GM23248 (cell line): ENCODE measurements around the gene CRYGC. TPM values are rescaled to one million over a fixed set of nuclear protein-coding genes. Genes with fewer than 3 reads are reported as not detected.

Experiments
- DNase-seq: peaks from one replicate; pipeline ENCODE4 v3.0.0-alpha.2; 2015
- H2AFZ ChIP-seq: fragments of 200-600 bp; sonication (generic); 2 replicates; pipeline ENCODE4 v1.6.1; 2016; ENCODE audit warnings: antibody characterized with exemption
- H3F3A ChIP-seq: fragments of 200-600 bp; sonication (generic); 2 replicates; pipeline ENCODE4 v1.6.1; 2016; ENCODE audit warnings: mild to moderate bottlenecking, antibody characterized with exemption, mixed run types; ENCODE audit not compliant: insufficient read depth
- H3K27ac ChIP-seq: fragments of 200-600 bp; sonication (generic); 2 replicates; pipeline ENCODE4 v1.5.1; 2016; ENCODE audit warnings: mild to moderate bottlenecking
- H3K27me3 ChIP-seq: fragments of 200-600 bp; sonication (generic); replicated peaks from 2 replicates; pipeline ENCODE4 v1.6.1; 2016; ENCODE audit warnings: mild to moderate bottlenecking; ENCODE audit not compliant: insufficient read depth
- H3K36me3 ChIP-seq: fragments of 200-600 bp; sonication (generic); 2 replicates; pipeline ENCODE4 v1.6.1; 2016; ENCODE audit warnings: low read depth, mild to moderate bottlenecking
- H3K4me1 ChIP-seq: fragments of 200-600 bp; sonication (generic); 2 replicates; pipeline ENCODE4 v1.6.1; 2016; ENCODE audit warnings: mild to moderate bottlenecking; ENCODE audit not compliant: insufficient read depth
- H3K4me2 ChIP-seq: fragments of 200-600 bp; sonication (generic); one replicate; pipeline ENCODE4 v1.6.1; 2016; ENCODE audit warnings: mild to moderate bottlenecking; ENCODE audit not compliant: unreplicated experiment
- H3K4me3 ChIP-seq: fragments of 200-600 bp; sonication (generic); 2 replicates; pipeline ENCODE4 v1.5.1; 2016; ENCODE audit warnings: mild to moderate bottlenecking
- H3K79me2 ChIP-seq: fragments of 200-600 bp; sonication (generic); 2 replicates; pipeline ENCODE4 v1.6.1; 2016; ENCODE audit warnings: mild to moderate bottlenecking; ENCODE audit not compliant: insufficient read depth
- H3K9ac ChIP-seq: fragments of 200-600 bp; sonication (generic); 2 replicates; pipeline ENCODE4 v1.6.1; 2016; ENCODE audit warnings: mild to moderate bottlenecking
- H3K9me2 ChIP-seq: fragments of 200-600 bp; sonication (generic); 2 replicates; pipeline ENCODE4 v1.6.1; 2016; ENCODE audit warnings: mixed run types, mild to moderate bottlenecking, moderate library complexity; ENCODE audit not compliant: insufficient read depth
- H3K9me3 ChIP-seq: fragments of 200-600 bp; sonication (generic); one replicate; pipeline ENCODE4 v1.6.1; 2017; ENCODE audit warnings: low read depth
- H4K20me1 ChIP-seq: fragments of 200-600 bp; sonication (generic); 2 replicates; pipeline ENCODE4 v1.6.0; 2016; ENCODE audit not compliant: insufficient read depth
- EZH2 ChIP-seq: fragments of 200-600 bp; sonication (generic); IDR thresholded peaks from 2 replicates; pipeline ENCODE4 v1.6.1; 2018; ENCODE audit warnings: antibody characterized with exemption, mild to moderate bottlenecking; ENCODE audit not compliant: insufficient read depth, poor library complexity, severe bottlenecking
- EZH2phosphoT487 ChIP-seq: fragments of 200-600 bp; sonication (generic); IDR thresholded peaks from 2 replicates; pipeline ENCODE4 v1.6.1; 2018; ENCODE audit warnings: antibody characterized with exemption, moderate library complexity, mild to moderate bottlenecking, low read depth; ENCODE audit not compliant: insufficient read depth
- WGBS, 2 experiments: methylation state at CpG; one replicate each; pipeline ENCODE4 v1.1.6; 2015 to 2017; ENCODE audit warnings: low lambda C conversion rate in 2 of 2, low coverage in 1 of 2; ENCODE audit errors: missing lambda C conversion rate in 2 of 2; 5-methylcytosine and 5-hydroxymethylcytosine counted together
- in situ Hi-C: fragments of 300-500 bp; cut with MboI; formaldehyde crosslinking; loops from 2 replicates; pipeline ENCODE4 v1.15.0; 2020
- polyA plus RNA-seq: library from polyadenylated mRNA; unstranded; fragments of >200 nt; fragmentation: Nextera tagmentation; extraction: Ambion mirVana; gene quantifications from 2 replicates; pipeline ENCODE4 v1.2.1, GENCODE V29; 2016
- total RNA-seq: library from RNA; depleted of rRNA; stranded (reverse); fragments of >200 nt; shearing (Covaris generic); gene quantifications from 2 replicates; pipeline ENCODE4 v1.2.3, GENCODE V29; 2014; rRNA removed

Gene CRYGC
- total RNA-seq (not detected in 2 replicates), polyA plus RNA-seq (not detected in 2 replicates)

- no peak within 1 kb of the TSS for H3K4me2 ChIP-seq
- WGBS, 2 experiments = 63 to 68% methylated on average over 19 of the region's 19 CpGs
- H3K9me2 ChIP-seq = no peaks in the 10 kb centered on the region
- no peak within 1 kb of the TSS for H3K4me3 ChIP-seq
- H4K20me1 ChIP-seq = no peaks in the 10 kb centered on the region
- DNase-seq = no peak
- in situ Hi-C loops = no loop called here
- no peak within 1 kb of the TSS for H3K27ac ChIP-seq
- no peak within 1 kb of the TSS for H3K9ac ChIP-seq
- H3K27me3 ChIP-seq = peaks cover 16% of the 10 kb centered on the region
- no peaks in the 10 kb centered on the region for H3F3A ChIP-seq
- H3K36me3 ChIP-seq = no peaks in the 10 kb centered on the region
- no peaks in the 10 kb centered on the region for H3K9me3 ChIP-seq
- TF ChIP-seq EZH2phosphoT487 (no peak), EZH2 (no peak)
- no peak within 1 kb of the TSS for H2AFZ ChIP-seq
- H3K4me1 ChIP-seq = no peaks in the 10 kb centered on the region
- no peaks in the 10 kb centered on the region for H3K79me2 ChIP-seq
These were observed at the start of gene CRYGC for GRCh38 chr2:208129744-208130711. Gene CRYGC, minus strand, starts transcription at chr2:208129828. Its CDS starts 36 bp downstream, at chr2:208129792.

GRCh38 chr2:208179028-208179609 lies 49.5 kb upstream of the CRYGC start:
- Histone ChIP-seq H3K36me3 (no peaks in the 10 kb centered on the region), H3K9ac (no peak overlapping the region), H3K4me3 (no peak overlapping the region), H3K27me3 (peaks cover 19% of the 10 kb centered on the region; the same call in 1 of the 2 replicates), H4K20me1 (no peaks in the 10 kb centered on the region), H3K79me2 (no peaks in the 10 kb centered on the region), H3K4me2 (no peak overlapping the region), H3K9me2 (no peaks in the 10 kb centered on the region), H3K4me1 (0 out of 2 replicates have a peak, but pooled peaks cover 4% of the 10 kb centered on the region), H2AFZ (no peak overlapping the region), H3K27ac (no peak overlapping the region), H3K9me3 (no peaks in the 10 kb centered on the region), H3F3A (no peaks in the 10 kb centered on the region)
- no peak for DNase-seq
- no peak for TF ChIP-seq EZH2
- TF ChIP-seq EZH2phosphoT487 = no peak
- WGBS, 2 experiments = 36 to 39% methylated on average over 4 of the region's 4 CpGs
- in situ Hi-C loops = no loop called here

- 58 to 59% methylated on average over 6 of the region's 6 CpGs for WGBS, 2 experiments
These were observed 46.2 kb upstream of the CRYGC start for GRCh38 chr2:208175840-208176153.

GRCh38 chr2:208175069-208175839 lies 45.6 kb upstream of the CRYGC start:
- no peaks in the 10 kb centered on the region for H3K9me3 ChIP-seq
- H3K79me2 ChIP-seq = no peaks in the 10 kb centered on the region
- H3K9me2 ChIP-seq = no peaks in the 10 kb centered on the region
- 0 out of 2 replicates have a peak, but pooled peaks cover 4% of the 10 kb centered on the region for H3K4me1 ChIP-seq
- H3K27ac ChIP-seq = no peak overlapping the region
- peak; percentile 93 for DNase-seq
- H3K4me3 ChIP-seq = no peak overlapping the region
- WGBS, 2 experiments = 41 to 46% methylated on average over 20 to 21 of the region's 21 CpGs
- H3K9ac ChIP-seq = no peak overlapping the region
- peak overlapping the region; percentile 5 for H3K4me2 ChIP-seq
- in situ Hi-C loops = no loop called here
- H2AFZ ChIP-seq = peak overlapping the region; percentile 56
- TF ChIP-seq EZH2 = no peak
- TF ChIP-seq EZH2phosphoT487 = no peak
- no peaks in the 10 kb centered on the region for H4K20me1 ChIP-seq
- no peaks in the 10 kb centered on the region for H3K36me3 ChIP-seq
- peaks cover 6% of the 10 kb centered on the region; the same call in 1 of the 2 replicates for H3K27me3 ChIP-seq
- no peaks in the 10 kb centered on the region for H3F3A ChIP-seq

More at GRCh38 chr2:208175840-208176153, 46.2 kb upstream of the CRYGC start:
- H3F3A ChIP-seq = no peaks in the 10 kb centered on the region
- H2AFZ ChIP-seq = peak overlapping the region; percentile 56
- H3K36me3 ChIP-seq = no peaks in the 10 kb centered on the region
- H3K27ac ChIP-seq = no peak overlapping the region
- 0 out of 2 replicates have a peak, but pooled peaks cover 4% of the 10 kb centered on the region for H3K4me1 ChIP-seq
- DNase-seq = no peak
- no peak overlapping the region for H3K4me3 ChIP-seq
- H3K9ac ChIP-seq = no peak overlapping the region
- H3K4me2 ChIP-seq = peak overlapping the region; percentile 5
- peaks cover 3% of the 10 kb centered on the region for H3K27me3 ChIP-seq
- H3K9me2 ChIP-seq = no peaks in the 10 kb centered on the region
- in situ Hi-C loops = no loop called here
- TF ChIP-seq EZH2phosphoT487 = no peak
- TF ChIP-seq EZH2 = no peak
- H3K79me2 ChIP-seq = no peaks in the 10 kb centered on the region
- no peaks in the 10 kb centered on the region for H3K9me3 ChIP-seq
- H4K20me1 ChIP-seq = no peaks in the 10 kb centered on the region
